CD4-positive, alpha-beta T cell treated with Interleukin-17A for 1 hour (primary cell): ENCODE results near the gene SPOUT1.

Source experiments
- DNase-seq: peaks from one replicate; pipeline ENCODE4 v3.0.0-alpha.2; 2020

Gene SPOUT1

GRCh38 chr9:128771094-128771721 lies 58.4 kb downstream of the SPOUT1 start:
- no peak for DNase-seq

- no peak for DNase-seq
Measured at GRCh38 chr9:128770286-128771030, 59.1 kb downstream of the SPOUT1 start.
